CD4-positive, alpha-beta T cell (primary cell): ENCODE results near the gene LOXL1. TPM values are rescaled to one million over a fixed set of nuclear protein-coding genes. Genes with fewer than 3 reads are reported as not detected.

Source experiments
- ATAC-seq: fragments of 200-7000 bp; cut with Tn5 transposase; one replicate; pipeline ENCODE4 v1.10.0; 2022; ENCODE audit warnings: mild to moderate bottlenecking; ENCODE audit not compliant: poor library complexity
- CTCF ChIA-PET: fragments of 350-600 bp; sonication (Branson Sonifier 250); formaldehyde crosslinking; loops from one replicate; lab custom pipeline; 2021; ENCODE audit warnings: antibody characterized with exemption, inconsistent platforms; lab: Charles Lee
- POLR2A ChIA-PET: fragments of 350-600 bp; sonication (Branson Sonifier 250); formaldehyde crosslinking; loops from one replicate; lab custom pipeline; 2021; ENCODE audit warnings: antibody characterized with exemption, inconsistent platforms; lab: Charles Lee
- DNase-seq, 14 experiments: peaks; one replicate each; pipeline ENCODE4 v3.0.0-alpha.2; 2013 to 2020; ENCODE audit warnings: mixed read lengths in 2 of 14
- H3K27ac ChIP-seq, 2 donors: one replicate each; pipeline versions ENCODE4 v1.5.1 to v1.7.0; 2013; ENCODE audit warnings: low read length in 2 of 2, low read depth in 1 of 2, mild to moderate bottlenecking in 1 of 2
- H3K27me3 ChIP-seq, 2 experiments: 1 replicate in 1 of 2; 2 replicates in 1 of 2; pipeline versions ENCODE4 v1.6.1 to v1.7.0; 2013; ENCODE audit warnings: low read length in 2 of 2, control low read depth in 1 of 2, mild to moderate bottlenecking in 1 of 2, moderate library complexity in 1 of 2; ENCODE audit not compliant: insufficient read depth in 2 of 2, control insufficient read depth in 1 of 2
- H3K36me3 ChIP-seq: one replicate; pipeline ENCODE4 v1.6.1; 2013; ENCODE audit warnings: low read length, control low read depth; ENCODE audit not compliant: insufficient read depth
- H3K4me1 ChIP-seq: one replicate; pipeline ENCODE4 v1.6.1; 2013; ENCODE audit warnings: low read length, control low read depth; ENCODE audit not compliant: insufficient read depth
- H3K4me3 ChIP-seq: one replicate; pipeline ENCODE4 v1.5.1; 2013; ENCODE audit warnings: mild to moderate bottlenecking, low read length, moderate library complexity
- H3K9me3 ChIP-seq, 2 experiments: 1 replicate in 1 of 2; 2 replicates in 1 of 2; pipeline versions ENCODE4 v1.6.1 to v1.7.0; 2013; ENCODE audit warnings: low read length in 2 of 2, mild to moderate bottlenecking in 2 of 2, control low read depth in 1 of 2, moderate library complexity in 1 of 2; ENCODE audit not compliant: control insufficient read depth in 1 of 2, insufficient read depth in 1 of 2
- H3K27ac Mint-ChIP-seq: one replicate; pipeline ENCODE4 v1.8.0; 2020; ENCODE audit warnings: mixed read lengths
- H3K27me3 Mint-ChIP-seq: one replicate; pipeline ENCODE4 v1.8.0; 2021; ENCODE audit warnings: mixed read lengths
- H3K36me3 Mint-ChIP-seq: one replicate; pipeline ENCODE4 v1.8.0; 2021; ENCODE audit warnings: low read depth, mixed read lengths
- H3K4me1 Mint-ChIP-seq: one replicate; pipeline ENCODE4 v1.8.0; 2021; ENCODE audit warnings: low read depth, mixed read lengths
- H3K4me3 Mint-ChIP-seq: one replicate; pipeline ENCODE4 v1.8.0; 2020; ENCODE audit warnings: mild to moderate bottlenecking, mixed read lengths
- H3K9me3 Mint-ChIP-seq: one replicate; pipeline ENCODE4 v1.8.0; 2020; ENCODE audit warnings: mixed read lengths
- intact Hi-C, 2 experiments: fragments of 100-400 bp; cut with DNase I in 1 of 2; cut with micrococcal nuclease in 1 of 2; formaldehyde crosslinking; loops; one replicate each; pipeline versions ENCODE4 v1.15.1 to v1.9.0; 2023 to 2025; cut with DNase I, micrococcal nuclease
- total RNA-seq, 174 experiments: library from RNA in 2 of 174; stranded (reverse) in 2 of 174; gene quantifications; one replicate each; pipeline ENCODE4 v1.2.3 and lab custom pipeline; 2021 to 2026
- TF ChIP-seq, protein P1 (sequence below): fragments of 200-600 bp; IDR thresholded peaks from one replicate; pipeline ENCODE4 v1.8.0; 2022; ENCODE audit warnings: antibody characterized with exemption, mild to moderate bottlenecking

LOXL1 gene
- total RNA-seq, 2 experiments from 2014 or later: 3.0 to 3.5 TPM

DNA sequence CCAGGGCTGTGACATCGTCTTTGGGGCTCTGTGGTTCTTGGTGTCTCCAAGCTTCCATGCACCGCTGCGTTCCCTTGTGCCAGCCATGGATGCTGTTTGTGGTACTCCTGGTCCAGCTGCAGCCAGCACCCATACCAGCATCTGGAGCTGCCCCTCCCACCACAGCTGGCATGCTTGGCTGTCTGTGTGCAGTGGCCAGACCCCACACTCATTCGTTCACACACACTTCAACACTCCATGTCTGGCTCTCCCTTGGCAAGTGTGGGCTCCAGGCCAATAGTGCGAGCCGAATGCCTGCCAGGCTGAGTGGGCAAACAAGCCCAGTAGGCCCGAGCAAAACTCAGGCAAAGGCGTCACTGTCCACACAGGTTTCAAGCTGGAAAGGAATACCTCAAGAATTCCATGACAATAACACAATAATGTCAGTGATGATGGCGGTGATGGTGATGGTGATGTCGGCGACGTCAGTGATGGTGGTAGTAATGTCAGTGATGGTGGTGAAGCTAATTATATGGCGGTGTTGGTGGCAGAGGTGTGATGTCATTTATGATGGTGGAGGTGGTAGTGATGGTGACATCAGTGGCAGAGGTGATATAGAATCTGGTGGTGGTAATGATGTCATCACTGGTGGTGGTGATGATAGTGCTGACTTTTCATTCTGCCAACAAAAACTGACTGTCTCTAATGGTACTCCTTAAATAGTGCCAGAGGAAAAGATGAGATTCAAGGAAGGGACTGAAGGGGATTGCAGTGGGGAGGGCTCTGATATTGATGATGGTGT is 33.6 kb upstream of the LOXL1 start:
- Histone ChIP-seq H3K27ac (no peak overlapping the region), H3K27me3 (peaks cover 2 to 4% of the 10 kb centered on the region in 2 experiments), H3K4me3 (no peak overlapping the region), H3K9me3 (peaks cover 0 to 12% of the 10 kb centered on the region in 2 experiments), H3K36me3 (no peaks in the 10 kb centered on the region), H3K4me1 (peaks cover 5% of the 10 kb centered on the region)
- DNase-seq (no peak), ATAC-seq (no peak)
- H3K4me1 Mint-ChIP-seq: no peaks in the 10 kb centered on the region
- ChIA-PET POLR2A (no interaction called here), CTCF (no interaction called here)
- TF ChIP-seq, protein P1, sequence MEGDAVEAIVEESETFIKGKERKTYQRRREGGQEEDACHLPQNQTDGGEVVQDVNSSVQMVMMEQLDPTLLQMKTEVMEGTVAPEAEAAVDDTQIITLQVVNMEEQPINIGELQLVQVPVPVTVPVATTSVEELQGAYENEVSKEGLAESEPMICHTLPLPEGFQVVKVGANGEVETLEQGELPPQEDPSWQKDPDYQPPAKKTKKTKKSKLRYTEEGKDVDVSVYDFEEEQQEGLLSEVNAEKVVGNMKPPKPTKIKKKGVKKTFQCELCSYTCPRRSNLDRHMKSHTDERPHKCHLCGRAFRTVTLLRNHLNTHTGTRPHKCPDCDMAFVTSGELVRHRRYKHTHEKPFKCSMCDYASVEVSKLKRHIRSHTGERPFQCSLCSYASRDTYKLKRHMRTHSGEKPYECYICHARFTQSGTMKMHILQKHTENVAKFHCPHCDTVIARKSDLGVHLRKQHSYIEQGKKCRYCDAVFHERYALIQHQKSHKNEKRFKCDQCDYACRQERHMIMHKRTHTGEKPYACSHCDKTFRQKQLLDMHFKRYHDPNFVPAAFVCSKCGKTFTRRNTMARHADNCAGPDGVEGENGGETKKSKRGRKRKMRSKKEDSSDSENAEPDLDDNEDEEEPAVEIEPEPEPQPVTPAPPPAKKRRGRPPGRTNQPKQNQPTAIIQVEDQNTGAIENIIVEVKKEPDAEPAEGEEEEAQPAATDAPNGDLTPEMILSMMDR: no peak
- peaks cover 29% of the 10 kb centered on the region for H3K27me3 Mint-ChIP-seq
- H3K4me3 Mint-ChIP-seq: no peak overlapping the region
- no peaks in the 10 kb centered on the region for H3K36me3 Mint-ChIP-seq
- no peak overlapping the region for H3K27ac Mint-ChIP-seq
- intact Hi-C loops: no loop called here
- no peaks in the 10 kb centered on the region for H3K9me3 Mint-ChIP-seq

GRCh38 chr15:73894133-73894814 is 32.0 kb upstream of the LOXL1 start:
- H3K4me1 Mint-ChIP-seq: no peaks in the 10 kb centered on the region
- H3K4me3 Mint-ChIP-seq: no peak overlapping the region
- intact Hi-C loops: no loop called here
- POLR2A ChIA-PET: no interaction called here
- Histone ChIP-seq H3K4me1 (peaks cover 5% of the 10 kb centered on the region), H3K27ac (no peak overlapping the region), H3K4me3 (no peak overlapping the region), H3K27me3 (peaks cover 2 to 4% of the 10 kb centered on the region in 2 experiments), H3K36me3 (no peaks in the 10 kb centered on the region), H3K9me3 (peaks cover 0 to 12% of the 10 kb centered on the region in 2 experiments)
- ATAC-seq: no peak
- DNase-seq: no peak
- TF ChIP-seq, protein P1: no peak
- no peaks in the 10 kb centered on the region for H3K9me3 Mint-ChIP-seq
- no peak overlapping the region for H3K27ac Mint-ChIP-seq
- CTCF ChIA-PET: no interaction called here
- H3K36me3 Mint-ChIP-seq: no peaks in the 10 kb centered on the region
- peaks cover 24% of the 10 kb centered on the region for H3K27me3 Mint-ChIP-seq

DNA sequence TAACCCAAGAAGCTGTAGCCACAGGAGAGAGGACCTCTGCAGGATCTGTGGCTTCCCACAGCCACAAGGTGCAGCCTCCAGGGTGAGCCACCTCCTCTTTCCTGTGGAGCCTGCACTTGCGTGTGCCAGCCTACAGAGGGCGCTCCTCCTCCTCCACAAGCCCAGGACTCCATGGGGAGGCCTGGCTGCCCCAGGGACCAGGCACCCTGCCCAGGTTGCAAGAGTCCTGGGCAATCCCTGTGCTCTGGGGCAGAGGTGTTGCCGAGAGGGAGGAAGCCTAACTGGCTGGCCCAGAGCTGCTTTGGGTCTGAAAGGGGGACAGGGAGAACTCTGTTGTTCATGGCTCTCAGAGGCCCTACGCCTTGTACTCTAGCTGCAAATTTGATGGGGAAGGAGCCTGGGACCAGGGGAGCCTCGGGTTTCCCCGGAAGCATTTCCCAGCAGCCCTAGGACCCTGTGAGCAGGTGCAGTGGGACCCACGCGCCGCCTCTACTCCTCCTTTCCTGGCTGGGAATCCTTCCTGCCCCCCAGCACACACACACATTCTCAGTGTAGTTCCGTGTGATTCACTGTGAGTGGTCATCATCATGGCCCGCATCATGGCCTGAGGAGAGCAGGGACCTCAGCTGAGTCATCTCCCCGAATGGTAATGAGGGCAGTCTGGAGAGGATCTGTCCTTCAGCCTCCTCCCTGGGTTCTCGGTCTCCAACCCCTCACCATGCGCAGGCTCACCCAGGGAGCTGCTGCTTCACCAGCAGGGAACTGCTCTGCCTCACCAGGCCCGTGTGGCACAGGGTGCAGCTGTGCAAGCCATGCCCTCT is 28.6 kb upstream of the LOXL1 start:
- CTCF ChIA-PET: interaction anchor here (1.7 kb wide), 2 partner anchors 10 to 30 kb away, joined by 7 to 11 read pairs; no protein-coding TSS in a partner anchor

More for the DNA sequence above, 28.6 kb upstream of the LOXL1 start:
- no peak overlapping the region for H3K4me3 Mint-ChIP-seq
- peaks cover 5% of the 10 kb centered on the region for H3K4me1 ChIP-seq
- ATAC-seq: peak; percentile 85
- no peak overlapping the region for H3K4me3 ChIP-seq
- H3K27ac Mint-ChIP-seq: no peak overlapping the region
- no peaks in the 10 kb centered on the region for H3K27me3 ChIP-seq
- POLR2A ChIA-PET: no interaction called here
- peaks cover 4% of the 10 kb centered on the region for H3K27me3 Mint-ChIP-seq
- H3K9me3 ChIP-seq: peaks cover 0 to under 1% of the 10 kb centered on the region in 2 experiments
- DNase-seq: peak; percentile 16 to 79 (median 35)
- no peak overlapping the region for H3K27ac ChIP-seq
- H3K36me3 Mint-ChIP-seq: no peaks in the 10 kb centered on the region
- TF ChIP-seq, protein P1: peak; percentile 65
- no peaks in the 10 kb centered on the region for H3K4me1 Mint-ChIP-seq
- H3K36me3 ChIP-seq: no peaks in the 10 kb centered on the region
- intact Hi-C loops: loop anchor here in 1 of 2 experiments (1.0 kb wide), 1 partner anchor 67 kb away; no protein-coding TSS in a partner anchor
- H3K9me3 Mint-ChIP-seq: no peaks in the 10 kb centered on the region
